HFF-Myc (cell line): ENCODE results near the gene ZNF846.
"Not testable (repeated sequence)": the region's sequence is repeated elsewhere in the genome, so short reads cannot be mapped to it uniquely, and the experiment has no call there.

Experiments used
- DNase-seq: peaks from one replicate; pipeline ENCODE4 v3.0.0-alpha.2; 2011; ENCODE audit warnings: low read depth; ENCODE audit errors: extremely low read depth
- H3K4me3 ChIP-seq: replicated peaks from 2 replicates; pipeline ENCODE4 v1.5.1; 2011; ENCODE audit warnings: low read depth, mild to moderate bottlenecking, control low read depth, low read length
- TF ChIP-seq, protein P1 (sequence below): IDR thresholded peaks from 2 replicates; pipeline ENCODE4 v1.5.1; 2012; ENCODE audit warnings: mild to moderate bottlenecking, low read depth, low read length, control low read depth; ENCODE audit errors: missing control alignments

Gene ZNF846

DNA sequence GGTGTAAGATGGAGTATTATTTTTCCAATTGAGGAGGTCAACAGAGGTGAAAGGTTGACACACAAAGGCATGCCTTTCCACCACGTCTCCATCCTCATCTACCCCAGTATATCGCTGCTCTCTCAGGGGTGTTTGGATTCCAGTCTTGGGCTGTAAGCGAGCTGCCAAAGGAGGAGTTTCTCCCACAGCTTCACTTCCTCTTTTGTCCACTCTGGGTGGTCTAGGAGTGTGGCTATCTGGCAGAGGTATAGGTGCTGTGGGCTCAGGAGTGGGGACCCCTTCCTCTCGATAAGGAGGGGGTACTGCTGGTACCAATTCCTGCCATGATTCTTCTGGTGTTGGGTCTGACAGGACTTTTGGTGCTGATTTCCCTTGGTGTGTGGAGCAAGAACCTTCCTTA is 39.4 kb downstream of the ZNF846 start:
- TF ChIP-seq, protein P1, sequence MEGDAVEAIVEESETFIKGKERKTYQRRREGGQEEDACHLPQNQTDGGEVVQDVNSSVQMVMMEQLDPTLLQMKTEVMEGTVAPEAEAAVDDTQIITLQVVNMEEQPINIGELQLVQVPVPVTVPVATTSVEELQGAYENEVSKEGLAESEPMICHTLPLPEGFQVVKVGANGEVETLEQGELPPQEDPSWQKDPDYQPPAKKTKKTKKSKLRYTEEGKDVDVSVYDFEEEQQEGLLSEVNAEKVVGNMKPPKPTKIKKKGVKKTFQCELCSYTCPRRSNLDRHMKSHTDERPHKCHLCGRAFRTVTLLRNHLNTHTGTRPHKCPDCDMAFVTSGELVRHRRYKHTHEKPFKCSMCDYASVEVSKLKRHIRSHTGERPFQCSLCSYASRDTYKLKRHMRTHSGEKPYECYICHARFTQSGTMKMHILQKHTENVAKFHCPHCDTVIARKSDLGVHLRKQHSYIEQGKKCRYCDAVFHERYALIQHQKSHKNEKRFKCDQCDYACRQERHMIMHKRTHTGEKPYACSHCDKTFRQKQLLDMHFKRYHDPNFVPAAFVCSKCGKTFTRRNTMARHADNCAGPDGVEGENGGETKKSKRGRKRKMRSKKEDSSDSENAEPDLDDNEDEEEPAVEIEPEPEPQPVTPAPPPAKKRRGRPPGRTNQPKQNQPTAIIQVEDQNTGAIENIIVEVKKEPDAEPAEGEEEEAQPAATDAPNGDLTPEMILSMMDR, result no peak

DNA sequence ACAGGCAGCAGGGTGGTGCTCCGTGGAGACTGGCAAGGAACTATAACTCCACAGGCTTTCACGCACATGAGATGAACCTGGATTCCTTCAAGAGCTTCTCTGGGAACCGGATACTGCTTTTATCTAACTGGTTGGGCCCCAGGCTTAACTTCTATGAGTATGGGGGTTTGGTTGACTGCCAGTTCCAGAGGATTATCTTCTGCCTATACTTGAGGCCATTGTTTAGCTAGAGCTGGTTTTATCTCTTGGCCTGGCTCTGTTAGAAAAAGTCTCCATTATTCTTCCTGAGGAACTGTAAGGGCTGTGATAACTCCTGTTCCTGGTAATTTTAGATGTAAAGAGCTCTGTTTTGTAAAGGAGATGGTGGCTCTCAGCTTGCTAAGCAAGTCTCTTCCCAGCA is 40.9 kb downstream of the ZNF846 start:
- no peak for DNase-seq
- TF ChIP-seq, protein P1, result no peak

More for the DNA sequence above, 39.4 kb downstream of the ZNF846 start:
- H3K4me3 ChIP-seq, result no peak overlapping the region
- no peak for DNase-seq

DNA sequence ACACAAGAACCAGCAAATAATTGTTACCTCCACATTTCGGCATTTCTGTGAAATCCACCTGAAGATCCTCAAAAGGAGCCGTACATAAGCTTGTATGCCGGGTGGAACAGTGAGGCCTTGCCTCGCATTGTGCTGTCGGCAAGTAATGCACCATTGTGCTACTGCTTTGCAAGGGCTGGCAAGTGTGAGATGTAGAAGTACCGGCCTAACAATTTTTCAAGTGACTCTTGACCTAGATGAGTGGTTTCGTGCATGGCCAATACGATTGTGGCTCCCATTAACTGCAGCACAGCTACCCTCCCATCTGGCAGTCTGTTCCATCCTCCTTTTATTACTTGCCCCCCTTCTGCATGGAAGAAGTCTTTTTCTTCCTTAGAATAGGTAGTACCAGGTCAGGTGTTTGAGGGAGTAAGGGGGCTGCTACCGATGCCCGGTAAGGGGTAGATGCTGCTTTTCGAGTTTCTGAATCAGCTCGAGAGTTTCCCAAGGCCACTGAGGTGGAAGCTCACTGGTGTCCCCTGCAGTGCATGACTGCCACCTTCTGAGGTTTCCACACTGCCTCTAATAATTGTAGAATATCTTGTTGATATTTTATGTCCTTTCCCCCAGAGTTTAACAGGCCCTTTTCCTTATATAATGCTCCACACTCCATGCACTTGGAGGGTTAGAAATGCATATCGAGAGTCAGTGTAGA is 42.9 kb downstream of the ZNF846 start:
- not testable (repeated sequence) for DNase-seq, H3K4me3 ChIP-seq

More for the DNA sequence above, 40.9 kb downstream of the ZNF846 start:
- no peak overlapping the region for H3K4me3 ChIP-seq

DNA sequence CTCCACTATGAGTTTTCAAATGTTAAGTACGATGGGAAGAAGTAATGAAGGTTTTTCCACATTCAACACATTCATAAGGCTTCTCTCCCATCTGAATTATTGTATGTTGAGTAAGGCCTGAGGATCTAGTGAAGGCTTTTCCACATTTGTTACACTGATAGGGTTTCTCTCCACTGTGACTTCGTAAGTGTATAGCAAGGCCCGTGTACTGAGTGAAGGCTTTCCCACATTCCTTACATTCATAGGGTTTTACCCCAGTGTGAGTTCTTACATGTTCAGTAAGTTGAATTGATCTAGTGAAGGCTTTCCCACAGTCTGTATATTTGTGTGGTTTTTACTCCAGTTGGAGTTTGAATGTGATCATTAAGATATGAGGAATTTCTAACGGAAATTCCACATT is 44.4 kb downstream of the ZNF846 start:
- TF ChIP-seq, protein P1, result no peak
- DNase-seq, result no peak
- H3K4me3 ChIP-seq, result no peak overlapping the region

DNA sequence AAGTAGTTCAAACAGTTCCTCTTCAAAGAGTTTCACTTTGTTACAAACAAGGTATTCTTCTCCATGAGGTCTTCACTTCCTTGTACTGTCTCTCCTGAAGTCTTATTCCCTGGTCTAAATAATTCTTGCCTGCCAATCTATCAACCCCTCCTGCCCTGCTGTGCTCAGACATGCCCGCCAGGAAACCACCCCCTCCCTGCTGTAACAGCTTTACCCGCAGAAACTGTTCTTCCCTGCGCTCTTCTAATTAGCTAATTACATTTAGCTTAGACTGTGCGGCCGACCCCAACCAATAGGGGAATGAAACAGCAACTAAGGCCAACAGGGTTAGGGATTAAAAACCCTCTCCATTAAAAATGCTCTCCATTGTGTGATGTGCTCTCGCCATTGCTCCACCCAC is 46.7 kb downstream of the ZNF846 start:
- H3K4me3 ChIP-seq, result no peak overlapping the region
- TF ChIP-seq, protein P1, result no peak
- DNase-seq, result no peak

DNA sequence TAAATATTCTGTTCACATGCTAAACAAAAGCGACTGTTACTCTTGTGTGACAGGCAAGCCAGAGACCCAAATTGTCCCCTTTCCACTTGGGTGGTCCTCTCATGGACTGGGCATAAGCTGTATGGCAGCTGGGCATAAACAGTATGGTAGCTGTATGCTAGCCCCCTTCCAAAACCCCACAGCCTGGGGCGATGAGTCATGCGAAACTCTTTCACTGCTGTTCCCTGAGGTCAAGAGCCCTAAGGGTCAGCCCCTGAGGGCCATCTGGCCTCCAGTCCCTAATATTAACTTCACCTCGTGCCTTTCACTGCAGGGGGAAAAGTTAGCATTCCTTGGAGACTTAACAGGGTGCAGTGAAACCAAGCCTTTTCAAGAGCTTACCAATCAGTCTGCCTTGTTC is 48.0 kb downstream of the ZNF846 start:
- TF ChIP-seq, protein P1, result no peak
- no peak overlapping the region for H3K4me3 ChIP-seq
- no peak for DNase-seq

DNA sequence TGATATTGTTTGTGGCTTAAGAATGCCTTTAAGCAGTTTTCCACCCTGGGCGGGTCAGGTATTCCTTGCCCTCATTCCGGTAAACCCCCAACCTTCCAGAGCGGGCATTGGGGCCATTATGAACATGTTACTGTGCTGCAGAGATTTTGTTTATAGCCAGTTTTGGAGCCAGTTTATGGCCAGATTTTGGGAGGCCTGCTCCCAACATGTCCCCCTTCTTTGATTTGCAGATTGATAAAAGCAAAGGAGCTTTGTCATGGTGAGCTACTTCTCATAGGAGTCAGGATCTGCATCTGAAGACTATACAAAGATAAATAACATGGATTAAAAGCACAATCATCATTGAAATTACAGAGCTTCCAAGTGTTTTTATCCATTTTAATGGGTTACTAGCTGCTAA is 56.7 kb downstream of the ZNF846 start:
- TF ChIP-seq, protein P1, result no peak
- no peak for DNase-seq
- no peak overlapping the region for H3K4me3 ChIP-seq
